ENCODE results near the gene TERT. TPM values are rescaled to one million over a fixed set of nuclear protein-coding genes. Genes with fewer than 3 reads are reported as not detected.

The TERT gene
- total RNA-seq, 4 donors from 2014 or later, result not detected

GRCh38 chr5:1209896-1210776 is 84.7 kb downstream of the TERT start:
- ATAC-seq (ENCODE audit: low FRiP score) (no peak), DNase-seq (ENCODE audit: low spot score) (no peak)
- no peak for TF ChIP-seq CTCF (IDR thresholded peaks at IDR 0.05)

- ATAC-seq (ENCODE audit: low FRiP score) (no peak), DNase-seq (ENCODE audit: low spot score) (no peak)
- no peak for TF ChIP-seq CTCF (IDR thresholded peaks at IDR 0.05)
Measured at GRCh38 chr5:1209489-1209852, 85.4 kb downstream of the TERT start.

DNA sequence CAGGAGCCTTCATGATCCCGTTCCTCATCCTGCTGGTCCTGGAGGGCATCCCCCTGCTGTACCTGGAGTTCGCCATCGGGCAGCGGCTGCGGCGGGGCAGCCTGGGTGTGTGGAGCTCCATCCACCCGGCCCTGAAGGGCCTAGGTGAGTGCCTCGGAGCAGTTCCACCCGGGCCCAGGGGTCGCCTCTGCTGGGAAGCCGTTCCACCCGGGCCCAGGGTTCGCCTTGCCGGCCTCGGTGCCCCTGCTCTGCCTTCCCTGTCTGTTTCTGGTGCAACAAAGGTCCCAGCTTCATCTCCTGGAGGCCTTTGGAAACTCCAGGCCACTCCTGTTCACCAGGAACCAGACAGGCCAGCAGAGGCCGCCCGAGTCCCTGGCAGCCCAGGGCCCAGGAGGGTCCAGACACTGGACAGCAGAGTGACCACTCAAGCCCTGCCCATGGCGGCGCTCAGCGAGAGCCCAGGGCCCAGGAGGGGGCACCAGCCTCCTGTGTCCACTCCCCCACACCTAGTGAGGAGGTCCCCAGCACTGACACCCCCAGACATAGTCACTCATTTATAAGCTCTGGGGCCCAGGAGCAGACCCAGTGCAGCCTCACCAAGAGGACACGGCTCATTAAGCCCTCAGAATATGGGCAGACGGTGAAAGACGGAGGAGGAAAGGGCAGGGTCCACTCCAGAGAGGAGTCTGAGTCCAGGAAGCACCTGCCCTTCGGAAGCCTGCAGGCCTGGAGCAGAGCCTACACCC is 86.0 kb downstream of the TERT start:
- no peak for DNase-seq (ENCODE audit: low spot score)
- ATAC-seq (ENCODE audit: low FRiP score), result no peak
- no peak for TF ChIP-seq CTCF (IDR thresholded peaks at IDR 0.05)

DNA sequence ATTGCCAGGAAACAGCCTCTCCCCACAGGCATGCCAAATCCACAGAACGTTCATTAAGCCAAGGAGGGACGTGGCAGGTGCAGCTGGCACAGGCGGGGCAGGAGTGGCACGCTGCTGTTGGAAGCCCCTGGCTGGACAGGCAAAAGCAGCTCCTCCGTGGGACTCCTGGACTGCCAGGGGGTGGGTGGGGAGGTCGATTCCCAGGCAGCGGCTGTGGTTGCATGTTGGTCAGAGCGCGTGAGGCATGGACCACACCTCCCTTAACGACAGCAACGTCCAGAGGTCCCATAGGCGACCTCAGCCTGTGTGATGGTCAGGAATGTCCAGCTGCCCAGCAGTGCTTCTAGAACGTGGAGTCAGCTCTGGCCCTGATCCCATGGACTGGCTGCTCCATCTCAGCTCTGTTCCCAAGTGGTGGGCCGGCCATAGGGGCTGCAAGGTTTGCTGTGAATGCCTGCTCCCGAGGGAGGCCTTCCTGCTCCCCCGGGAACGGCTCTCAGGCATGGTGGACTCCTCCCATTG is 86.6 kb downstream of the TERT start:
- DNase-seq (ENCODE audit: low spot score), result no peak
- no peak for TF ChIP-seq CTCF (IDR thresholded peaks at IDR 0.05)
- ATAC-seq (ENCODE audit: low FRiP score), result no peak

- no peak for DNase-seq (ENCODE audit: low spot score)
- TF ChIP-seq CTCF (IDR thresholded peaks at IDR 0.05), result no peak
- no peak for ATAC-seq (ENCODE audit: low FRiP score)
Measured at GRCh38 chr5:1207555-1207954, 87.3 kb downstream of the TERT start.

- ATAC-seq (ENCODE audit: low FRiP score), result no peak
- no peak for DNase-seq (ENCODE audit: low spot score)
- no peak for TF ChIP-seq CTCF (IDR thresholded peaks at IDR 0.05)
Measured at GRCh38 chr5:1206521-1207412, 88.1 kb downstream of the TERT start.
